ENCODE measurements around the gene DNAH11. TPM values are rescaled to one million over a fixed set of nuclear protein-coding genes. Genes with fewer than 3 reads are reported as not detected.

DNAH11 gene
- total RNA-seq, 1 experiment from 2014 or later = 1.6 TPM

DNA sequence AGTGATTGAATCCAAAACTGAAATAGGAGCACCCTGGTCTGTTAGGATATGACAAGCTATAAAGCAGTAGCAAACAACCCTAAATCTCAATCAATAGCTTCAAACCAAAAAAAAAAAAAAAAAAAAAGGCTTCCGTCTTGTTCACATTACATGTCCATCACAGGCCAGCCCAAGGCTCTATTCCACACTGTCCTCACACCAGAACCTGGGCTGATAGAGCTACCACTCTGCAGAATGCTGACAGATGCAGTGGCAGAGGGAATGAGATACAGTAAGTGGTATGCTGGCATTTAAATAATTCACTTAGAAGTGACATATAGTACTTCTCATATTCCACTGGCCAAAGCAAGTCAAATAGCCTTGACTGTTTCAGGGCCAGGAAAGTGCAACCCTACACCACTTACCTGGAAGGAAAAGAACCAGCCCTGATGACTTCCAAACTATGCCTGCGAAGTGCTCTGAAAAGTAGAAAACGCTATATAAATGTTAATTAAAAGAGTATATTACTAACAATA, 397.1 kb downstream of the DNAH11 start:
- no peak overlapping the region for H3K9ac ChIP-seq (ENCODE audit: low read length)
- intact Hi-C loops (cut with micrococcal nuclease) = loop anchor here (1.0 to 5.0 kb wide), 2 partner anchors 29 to 38 kb away; no protein-coding TSS in a partner anchor
- H3K27ac ChIP-seq (ENCODE audit: low read length) = no peak overlapping the region
- no peak for DNase-seq
- H4K20me1 ChIP-seq (ENCODE audit: low read length) = peaks cover 35% of the 10 kb centered on the region; the same call in 1 of the 2 replicates
- ChIA-PET CTCF (no interaction called here), POLR2A (ENCODE audit: unreplicated experiment) (interaction anchor here (0.6 to 0.7 kb wide), 2 partner anchors 17 to 467 kb away, joined by 4 to 11 read pairs; no protein-coding TSS in a partner anchor)
- H3K79me2 ChIP-seq (ENCODE audit: low read length) = peaks cover 98% of the 10 kb centered on the region
- no peaks in the 10 kb centered on the region for H3K27me3 ChIP-seq (ENCODE audit: low read length)
- H3K9me3 ChIP-seq (ENCODE audit: low read length) = no peaks in the 10 kb centered on the region
- no peak for TF ChIP-seq EZH2phosphoT487 (IDR thresholded peaks at IDR 0.05; ENCODE audit: borderline replicate concordance, low read length)
- TF ChIP-seq, protein P1, sequence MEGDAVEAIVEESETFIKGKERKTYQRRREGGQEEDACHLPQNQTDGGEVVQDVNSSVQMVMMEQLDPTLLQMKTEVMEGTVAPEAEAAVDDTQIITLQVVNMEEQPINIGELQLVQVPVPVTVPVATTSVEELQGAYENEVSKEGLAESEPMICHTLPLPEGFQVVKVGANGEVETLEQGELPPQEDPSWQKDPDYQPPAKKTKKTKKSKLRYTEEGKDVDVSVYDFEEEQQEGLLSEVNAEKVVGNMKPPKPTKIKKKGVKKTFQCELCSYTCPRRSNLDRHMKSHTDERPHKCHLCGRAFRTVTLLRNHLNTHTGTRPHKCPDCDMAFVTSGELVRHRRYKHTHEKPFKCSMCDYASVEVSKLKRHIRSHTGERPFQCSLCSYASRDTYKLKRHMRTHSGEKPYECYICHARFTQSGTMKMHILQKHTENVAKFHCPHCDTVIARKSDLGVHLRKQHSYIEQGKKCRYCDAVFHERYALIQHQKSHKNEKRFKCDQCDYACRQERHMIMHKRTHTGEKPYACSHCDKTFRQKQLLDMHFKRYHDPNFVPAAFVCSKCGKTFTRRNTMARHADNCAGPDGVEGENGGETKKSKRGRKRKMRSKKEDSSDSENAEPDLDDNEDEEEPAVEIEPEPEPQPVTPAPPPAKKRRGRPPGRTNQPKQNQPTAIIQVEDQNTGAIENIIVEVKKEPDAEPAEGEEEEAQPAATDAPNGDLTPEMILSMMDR (conservative IDR thresholded peaks at IDR 0.05; ENCODE audit: low read depth, low read length) = no peak
- TF ChIP-seq EZH2 (IDR thresholded peaks at IDR 0.05; ENCODE audit: low read length, unreplicated experiment) = no peak
- no peaks in the 10 kb centered on the region for H3F3A ChIP-seq (ENCODE audit: low read length, unreplicated experiment)
- ATAC-seq = no peak
- H3K4me2 ChIP-seq (ENCODE audit: low read length) = no peak overlapping the region
- no peak overlapping the region for H2AFZ ChIP-seq (ENCODE audit: low read length)
- H3K4me1 ChIP-seq (ENCODE audit: insufficient read depth, low read length) = peaks cover 43% of the 10 kb centered on the region
- H3K4me3 ChIP-seq (ENCODE audit: low read length) = no peak overlapping the region
- H3K36me3 ChIP-seq (ENCODE audit: low read depth, low read length) = peaks cover 19% of the 10 kb centered on the region
- no TSS peak for BruUV-seq (replicated peaks)
- H3K9me2 ChIP-seq (replicated peaks; ENCODE audit: low read length) = no peaks in the 10 kb centered on the region

DNA sequence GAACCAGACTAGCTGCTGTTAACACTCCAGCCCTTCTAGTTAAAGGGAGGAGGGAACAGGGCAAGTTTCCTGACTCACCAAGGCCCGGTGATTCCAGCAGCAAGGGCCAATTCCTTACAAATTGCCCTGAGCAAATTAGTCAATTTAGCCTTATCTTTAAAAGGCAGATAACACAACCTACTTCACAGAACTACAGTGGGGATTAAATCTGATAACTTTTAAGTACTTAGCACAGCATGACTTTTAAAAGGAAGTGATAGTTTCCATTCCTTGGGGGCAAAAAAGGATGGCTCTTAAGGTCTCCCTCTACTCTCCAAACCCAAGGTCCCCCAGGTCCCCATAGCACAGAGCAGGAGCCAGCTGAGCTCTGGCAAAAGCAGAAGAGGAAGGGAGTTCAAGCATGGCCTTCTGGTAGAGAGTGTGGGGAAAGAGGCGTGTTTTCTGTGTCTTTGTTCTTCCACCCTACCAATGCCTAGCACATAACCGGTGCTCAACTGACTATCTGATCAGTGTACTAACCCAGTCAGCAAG, 398.8 kb downstream of the DNAH11 start:
- Histone ChIP-seq H3K36me3 (ENCODE audit: low read depth, low read length) (peaks cover 19% of the 10 kb centered on the region), H2AFZ (ENCODE audit: low read length) (no peak overlapping the region), H4K20me1 (ENCODE audit: low read length) (peaks cover 31% of the 10 kb centered on the region; the same call in 1 of the 2 replicates), H3K9ac (ENCODE audit: low read length) (no peak overlapping the region), H3K27me3 (ENCODE audit: low read length) (no peaks in the 10 kb centered on the region), H3K9me3 (ENCODE audit: low read length) (no peaks in the 10 kb centered on the region), H3K9me2 (replicated peaks; ENCODE audit: low read length) (no peaks in the 10 kb centered on the region), H3K27ac (ENCODE audit: low read length) (no peak overlapping the region), H3K4me3 (ENCODE audit: low read length) (no peak overlapping the region), H3K79me2 (ENCODE audit: low read length) (peaks cover 86% of the 10 kb centered on the region), H3F3A (ENCODE audit: low read length, unreplicated experiment) (no peaks in the 10 kb centered on the region), H3K4me1 (ENCODE audit: insufficient read depth, low read length) (peaks cover 49% of the 10 kb centered on the region), H3K4me2 (ENCODE audit: low read length) (peak overlapping the region; percentile 98)
- ATAC-seq (no peak), DNase-seq (peak; percentile 42)
- intact Hi-C loops (cut with micrococcal nuclease) = loop anchor here (5.0 kb wide), 1 partner anchor 39 kb away; no protein-coding TSS in a partner anchor
- no TSS peak for BruUV-seq (replicated peaks)
- TF ChIP-seq, protein P1 (conservative IDR thresholded peaks at IDR 0.05; ENCODE audit: low read depth, low read length) = no peak
- ChIA-PET POLR2A (ENCODE audit: unreplicated experiment) (no interaction called here), CTCF (no interaction called here)

DNA sequence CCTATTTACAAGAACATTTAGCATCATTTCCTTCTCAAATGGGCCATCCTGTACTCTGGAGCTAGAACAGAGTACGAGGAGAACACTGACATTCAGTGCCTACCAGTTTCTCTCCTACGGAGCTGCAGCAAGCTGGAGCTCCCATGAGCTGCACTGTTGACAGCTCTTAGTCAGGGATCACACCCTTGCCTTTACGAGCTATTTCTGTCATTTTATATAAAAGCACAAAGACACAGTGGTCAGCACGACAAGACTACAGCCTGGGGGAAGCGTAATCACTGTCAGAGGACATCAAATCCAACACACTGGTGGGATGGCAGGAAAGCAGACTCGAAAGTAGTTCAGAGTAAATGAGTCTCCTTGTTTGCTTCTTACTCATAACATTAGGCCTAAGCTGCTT, 400.1 kb downstream of the DNAH11 start:
- peak; percentile 20 for ATAC-seq
- Histone ChIP-seq H3K4me2 (ENCODE audit: low read length) (peak overlapping the region; percentile 98), H3K79me2 (ENCODE audit: low read length) (peaks cover 73% of the 10 kb centered on the region), H3K36me3 (ENCODE audit: low read depth, low read length) (0 out of 2 replicates have a peak, but pooled peaks cover 9% of the 10 kb centered on the region), H3K9ac (ENCODE audit: low read length) (no peak overlapping the region), H2AFZ (ENCODE audit: low read length) (no peak overlapping the region), H3K9me3 (ENCODE audit: low read length) (no peaks in the 10 kb centered on the region), H3K4me3 (ENCODE audit: low read length) (peak overlapping the region; percentile 97; the same call in 1 of the 2 replicates), H3K27me3 (ENCODE audit: low read length) (no peaks in the 10 kb centered on the region), H3K27ac (ENCODE audit: low read length) (no peak overlapping the region), H3K9me2 (replicated peaks; ENCODE audit: low read length) (no peaks in the 10 kb centered on the region), H3F3A (ENCODE audit: low read length, unreplicated experiment) (no peaks in the 10 kb centered on the region), H3K4me1 (ENCODE audit: insufficient read depth, low read length) (peaks cover 56% of the 10 kb centered on the region), H4K20me1 (ENCODE audit: low read length) (peaks cover 31% of the 10 kb centered on the region; the same call in 1 of the 2 replicates)
- ChIA-PET POLR2A (ENCODE audit: unreplicated experiment) (interaction anchor here (0.6 to 0.7 kb wide), 3 partner anchors 17 to 175 kb away, joined by 4 to 6 read pairs (median 5); no protein-coding TSS in a partner anchor), CTCF (interaction anchor here (0.8 kb wide), 2 partner anchors 32 to 140 kb away, joined by 4 read pairs; no protein-coding TSS in a partner anchor)
- DNase-seq = peak; percentile 60
- BruUV-seq (replicated peaks) = no TSS peak
- intact Hi-C loops (cut with micrococcal nuclease) = loop anchor here (1.0 to 5.0 kb wide), 2 partner anchors 32 to 41 kb away; no protein-coding TSS in a partner anchor
- no peak for TF ChIP-seq EZH2phosphoT487 (IDR thresholded peaks at IDR 0.05; ENCODE audit: borderline replicate concordance, low read length)
- TF ChIP-seq EZH2 (IDR thresholded peaks at IDR 0.05; ENCODE audit: low read length, unreplicated experiment) = no peak
- TF ChIP-seq, protein P1 (conservative IDR thresholded peaks at IDR 0.05; ENCODE audit: low read depth, low read length) = no peak

Data from PC-3 (cell line).